GM19240 (cell line): Measurements from ENCODE around the gene LDHB.
"Not testable (repeated sequence)": the region's sequence is repeated elsewhere in the genome, so short reads cannot be mapped to it uniquely, and the experiment has no call there.

ENCODE experiments used
- DNase-seq: peaks from one replicate; pipeline ENCODE4 v3.0.0; 2011; ENCODE audit warnings: low spot score; ENCODE audit not compliant: insufficient read length

Gene LDHB

DNA sequence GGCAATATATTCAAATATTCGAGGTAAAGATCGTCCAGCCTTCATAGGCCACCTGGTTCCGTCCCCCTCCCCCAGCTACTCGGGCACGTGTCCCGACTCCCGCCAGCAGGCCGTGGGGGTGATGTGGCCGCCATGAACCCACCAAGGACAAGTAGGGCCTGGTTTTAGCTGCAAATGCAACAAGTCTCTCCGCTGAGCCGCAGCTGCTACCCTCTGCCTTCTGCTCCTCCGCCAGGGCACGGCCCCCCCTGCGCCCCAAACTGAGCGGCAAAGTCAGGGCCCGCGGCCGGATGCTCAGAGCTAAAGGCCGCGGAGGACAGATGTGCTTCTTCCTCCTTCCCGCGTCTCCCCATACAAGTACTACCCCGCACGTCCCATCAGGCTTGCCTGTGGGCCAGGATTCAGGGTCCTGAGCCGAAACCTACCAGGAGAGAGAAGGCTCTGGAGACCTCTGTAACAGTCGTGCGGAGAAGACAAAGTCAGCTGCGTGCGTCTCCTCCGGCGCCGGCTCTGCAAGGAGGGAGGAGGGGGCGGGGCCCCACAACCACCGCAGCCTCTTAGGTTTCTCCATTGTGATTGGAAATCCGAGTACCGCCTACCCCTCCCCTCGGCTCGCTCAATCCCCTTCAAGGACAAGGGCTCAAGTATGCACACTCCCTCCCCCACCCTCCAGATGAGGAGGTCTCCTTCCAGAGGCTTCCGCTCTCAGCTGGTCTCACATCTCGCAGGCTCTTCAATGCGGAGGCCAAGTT lies at the start of gene LDHB:
Gene LDHB, minus strand, starts transcription at position 517 of the 752 bp plus-strand sequence. CDS start 3,171 bp downstream, outside the sequence.
- DNase-seq = peak; percentile 61

GRCh38 chr12:21704847-21705246 lies 47.2 kb upstream of the LDHB start:
- DNase-seq = no peak

GRCh38 chr12:21699851-21700250 lies 42.2 kb upstream of the LDHB start:
- no peak for DNase-seq

DNA sequence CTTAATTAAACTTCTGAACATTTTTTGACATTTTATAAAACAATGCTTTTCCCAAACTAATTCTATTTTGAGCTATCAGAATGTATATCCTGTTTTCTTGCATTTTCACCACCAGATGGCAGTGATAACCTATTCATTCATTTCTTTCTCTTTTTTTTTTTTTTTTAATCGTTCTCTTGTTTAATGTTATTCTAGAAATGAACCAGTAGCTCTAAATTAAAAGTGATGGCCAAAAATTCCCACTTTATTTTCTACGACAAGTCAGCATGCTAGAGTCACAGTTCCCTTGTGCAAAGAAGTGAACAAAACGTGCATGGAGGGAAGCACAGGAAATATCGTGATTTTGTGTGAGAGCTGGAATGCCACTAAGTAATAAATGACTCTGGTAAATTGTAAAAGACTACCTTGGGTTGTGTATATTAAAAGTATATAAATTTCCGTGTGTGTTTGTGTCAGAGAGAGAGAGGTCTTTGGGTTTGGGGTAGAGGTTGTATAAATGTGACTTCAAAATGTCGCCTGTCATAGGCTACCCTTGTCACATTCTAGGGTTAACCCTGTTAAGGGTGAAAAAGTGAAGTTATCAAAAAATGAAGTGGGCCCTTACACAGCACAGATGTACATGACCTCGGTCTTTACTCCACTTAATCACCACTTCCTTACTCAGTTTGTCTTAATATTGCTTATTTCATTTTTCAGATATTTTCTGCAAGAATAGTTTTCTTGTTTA lies 40.4 kb upstream of the LDHB start:
- no peak for DNase-seq

- DNase-seq = no peak
Observed at GRCh38 chr12:21696625-21697024, 39.0 kb upstream of the LDHB start.

DNA sequence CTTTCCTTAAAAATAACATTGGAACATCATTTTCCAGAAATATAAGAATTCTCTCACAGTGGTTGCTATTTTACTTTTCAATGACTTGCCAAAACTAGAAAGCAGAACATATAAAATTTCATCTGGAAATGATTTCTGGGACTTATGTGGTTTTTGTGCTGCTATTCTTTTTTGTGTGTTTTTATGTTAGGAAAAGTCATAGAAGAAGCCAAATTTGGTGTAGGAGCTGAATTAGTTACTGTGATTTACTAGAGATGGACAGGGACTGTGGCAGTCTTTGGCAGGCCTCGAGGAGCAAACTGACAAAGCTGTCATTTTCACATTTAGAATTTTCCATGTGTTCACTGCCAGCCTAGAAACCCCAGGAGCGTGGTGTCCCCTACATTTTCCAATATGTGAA lies 38.3 kb upstream of the LDHB start:
- DNase-seq = no peak

GRCh38 chr12:21694660-21695059 lies 37.0 kb upstream of the LDHB start:
- DNase-seq = no peak

- DNase-seq = no peak
Observed at GRCh38 chr12:21691515-21691914, 33.9 kb upstream of the LDHB start.

DNA sequence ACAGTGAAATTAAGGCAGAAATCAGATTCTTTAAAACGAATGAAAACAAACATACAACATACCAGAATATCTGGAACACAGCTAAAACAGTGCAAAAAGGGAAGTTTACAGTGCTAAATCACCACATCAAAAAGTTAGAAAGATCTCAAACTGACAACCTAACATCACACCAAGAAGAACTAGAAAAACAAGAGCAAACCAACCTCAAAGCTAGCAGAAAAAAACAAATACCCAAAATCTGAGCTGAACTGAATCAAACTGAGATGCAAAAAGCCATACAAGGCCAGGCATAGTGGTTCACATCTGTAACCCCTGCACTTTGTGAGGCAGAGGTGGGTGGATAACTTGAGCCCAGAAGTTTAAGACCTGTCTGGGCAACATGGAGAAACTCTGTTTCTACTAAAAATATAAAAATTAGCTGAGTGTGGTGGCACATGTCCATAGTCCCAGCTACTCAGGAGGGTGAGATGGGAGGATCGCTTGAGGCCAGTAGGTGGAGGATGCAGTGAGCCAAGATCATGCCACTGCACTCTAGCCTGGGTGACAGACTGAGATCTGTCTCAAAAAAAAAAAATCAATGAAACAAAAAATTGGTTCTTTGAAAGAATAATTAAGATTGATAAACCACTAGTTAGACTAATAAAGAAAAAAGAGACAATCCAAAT lies 33.2 kb upstream of the LDHB start:
- no peak for DNase-seq

GRCh38 chr12:21683115-21683514 lies 25.5 kb upstream of the LDHB start:
- DNase-seq = no peak

- DNase-seq = no peak
Observed at GRCh38 chr12:21678959-21679358, 21.3 kb upstream of the LDHB start.

DNA sequence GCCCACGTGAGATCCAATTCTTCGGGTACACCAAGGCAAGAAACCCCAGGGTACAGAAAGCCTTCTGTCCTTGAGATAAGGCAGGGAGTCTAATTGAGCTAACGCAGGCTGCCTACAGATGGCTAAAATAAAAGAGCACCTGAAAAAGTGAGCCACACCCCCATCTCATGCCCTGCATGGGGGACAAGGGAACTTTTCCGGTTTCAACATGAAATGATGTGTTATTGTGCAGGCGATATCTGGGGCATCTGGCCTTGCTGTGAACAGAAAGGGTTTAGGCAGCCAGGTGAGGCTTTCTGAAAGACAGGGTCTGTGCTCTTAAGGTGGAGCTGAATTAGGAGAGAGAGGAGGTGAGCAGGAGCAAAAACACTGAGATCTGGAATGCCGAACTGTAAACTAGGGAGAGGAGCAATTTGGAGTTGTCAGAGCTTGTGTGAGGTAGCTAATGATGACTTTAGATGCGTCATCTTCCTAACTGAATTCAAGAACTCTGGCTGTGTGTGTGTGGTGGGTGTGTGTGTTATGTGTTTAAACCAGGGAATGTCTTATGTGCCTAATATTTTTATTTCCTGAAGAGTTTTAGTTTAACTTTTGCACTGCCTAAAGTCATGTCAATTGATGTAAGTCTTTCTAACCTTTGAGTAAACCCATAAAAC lies 20.1 kb upstream of the LDHB start:
- no peak for DNase-seq

DNA sequence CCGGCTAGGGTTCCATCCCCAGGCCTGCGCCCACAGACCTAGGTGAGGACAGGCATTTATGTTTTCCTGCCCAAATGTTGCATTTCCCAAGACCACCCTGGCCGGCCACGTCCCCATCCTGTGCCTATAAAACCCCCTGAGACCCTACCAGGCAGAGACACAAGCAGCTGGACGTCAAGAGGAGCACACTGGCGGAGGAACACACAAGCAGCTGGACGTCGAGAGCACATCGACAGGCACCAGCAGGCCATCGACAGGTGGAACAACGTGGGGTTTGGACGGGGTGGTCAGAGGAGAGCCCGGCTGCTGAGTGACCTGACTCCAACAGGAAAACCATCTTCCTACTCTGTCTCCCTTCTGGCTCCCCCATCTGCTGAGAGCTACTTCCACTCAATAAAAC lies 19.6 kb upstream of the LDHB start:
- DNase-seq = no peak

- no peak for DNase-seq
Observed at GRCh38 chr12:21676776-21677175, 19.1 kb upstream of the LDHB start.

GRCh38 chr12:21675641-21676040 lies 18.0 kb upstream of the LDHB start:
- DNase-seq = no peak

DNA sequence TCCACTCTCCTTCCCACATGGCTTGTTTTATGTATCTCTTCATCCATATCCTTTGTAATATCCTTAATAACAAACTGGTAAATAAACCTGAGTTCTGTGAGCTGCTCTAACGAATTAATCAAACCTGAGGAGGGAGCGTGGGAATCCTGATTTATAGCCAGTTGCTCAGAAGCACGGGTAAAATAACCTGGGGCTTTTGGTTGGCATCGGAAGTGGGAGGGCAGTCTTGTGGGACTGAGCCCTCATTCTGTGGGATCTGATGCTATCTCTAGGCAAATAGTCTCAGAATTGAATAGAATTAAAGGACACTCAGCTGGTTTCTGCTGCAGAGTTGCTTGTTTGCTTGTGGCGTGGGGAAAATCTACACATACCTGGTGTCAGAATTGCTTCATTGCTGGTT lies 17.5 kb upstream of the LDHB start:
- no peak for DNase-seq

DNA sequence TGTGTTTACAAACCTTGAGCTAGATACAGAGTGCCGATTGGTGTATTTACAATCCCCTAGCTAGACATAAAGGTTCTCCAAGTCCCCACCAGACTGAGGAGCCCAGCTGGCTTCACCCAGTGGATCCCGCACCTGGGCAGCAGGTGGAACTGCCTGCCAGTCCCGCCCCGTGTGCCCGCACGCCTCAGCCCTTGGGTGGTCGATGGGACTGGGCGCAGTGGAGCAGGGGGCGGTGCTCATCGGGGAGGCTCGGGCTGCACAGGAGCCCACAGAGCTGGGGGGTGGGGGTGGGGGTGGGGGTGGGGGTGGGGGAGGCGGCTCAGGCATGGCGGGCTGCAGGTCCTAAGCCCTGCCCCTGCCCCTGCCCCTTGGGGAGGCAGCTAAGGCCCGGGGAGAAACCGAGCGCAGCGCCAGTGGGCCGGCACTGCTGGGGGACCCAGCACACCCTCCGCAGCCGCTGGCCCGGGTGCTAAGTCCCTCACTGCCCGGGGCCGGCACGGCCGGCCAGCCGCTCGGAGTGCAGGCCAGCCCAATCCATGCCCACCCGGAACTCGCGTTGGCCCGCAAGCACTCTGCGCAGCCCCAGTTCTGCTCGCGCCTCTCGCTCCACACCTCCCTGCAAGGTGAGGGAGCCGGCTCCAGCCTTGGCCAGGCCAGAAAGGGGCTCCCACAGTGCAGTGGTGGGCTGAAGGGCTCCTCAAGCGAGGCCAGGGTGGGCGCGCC lies 16.3 kb upstream of the LDHB start:
- not testable (repeated sequence) for DNase-seq

- DNase-seq = no peak
Observed at GRCh38 chr12:21672146-21672545, 14.5 kb upstream of the LDHB start.

GRCh38 chr12:21666722-21667121 lies 9.1 kb upstream of the LDHB start:
- DNase-seq = no peak

DNA sequence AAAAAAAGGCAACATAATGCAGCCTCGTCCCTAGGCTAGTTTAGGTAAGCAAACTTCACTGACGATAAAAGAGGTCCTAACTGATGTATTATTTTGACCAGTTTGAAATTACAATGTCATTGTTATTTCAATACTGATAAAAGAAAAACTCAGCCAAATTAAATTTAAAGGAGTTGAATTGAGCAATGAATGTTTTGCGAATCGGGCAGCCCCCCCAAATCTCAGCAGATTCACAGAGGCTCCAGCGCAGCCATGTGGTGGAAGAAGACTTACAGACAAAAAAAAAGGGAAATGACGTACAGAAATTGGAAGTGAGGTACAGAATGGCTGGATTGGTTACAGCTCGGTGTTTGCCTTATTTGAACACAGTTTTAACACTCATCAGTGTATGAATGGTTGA lies 8.2 kb upstream of the LDHB start:
- no peak for DNase-seq

GRCh38 chr12:21662122-21662792 lies 4.6 kb upstream of the LDHB start:
- no peak for DNase-seq
